HepG2 (cell line): Measurements from ENCODE around the gene HDHD3.

Source experiments
- EHMT2 ChIP-seq: fragments of 200-600 bp; sonication (generic); IDR thresholded peaks from 2 replicates; pipeline ENCODE4 v1.7.0; 2017; ENCODE audit warnings: antibody characterized with exemption, low read depth, low read length, borderline replicate concordance
- POLR2AphosphoS5 ChIP-seq: IDR thresholded peaks from 2 replicates; pipeline ENCODE4 v1.6.1; 2012; ENCODE audit warnings: low read depth, low read length
- TFDP1 ChIP-seq: IDR thresholded peaks from 2 replicates; pipeline ENCODE4 v1.6.1; 2016; ENCODE audit warnings: missing compliant biosample characterization, missing genetic modification reagents, borderline replicate concordance
- ZBTB7A ChIP-seq: sonication (generic); formaldehyde crosslinking; IDR thresholded peaks from 2 replicates; pipeline ENCODE4 v1.8.0; 2022; ENCODE audit warnings: mild to moderate bottlenecking, missing genetic modification reagents
- ZFX ChIP-seq: sonication (generic); formaldehyde crosslinking; IDR thresholded peaks from 2 replicates; pipeline ENCODE4 v1.4.0; 2020; ENCODE audit warnings: mild to moderate bottlenecking, low read depth, missing genetic modification reagents, moderate library complexity
- ZNF160 ChIP-seq: sonication (generic); formaldehyde crosslinking; IDR thresholded peaks from 2 replicates; pipeline ENCODE4 v1.8.0; 2022; ENCODE audit warnings: mild to moderate bottlenecking, inconsistent platforms, missing genetic modification reagents
- ZNF501 ChIP-seq: sonication (generic); formaldehyde crosslinking; IDR thresholded peaks from 2 replicates; pipeline ENCODE4 v1.5.1; 2020; ENCODE audit warnings: mild to moderate bottlenecking, moderate library complexity, missing genetic modification reagents
- ZSCAN9 ChIP-seq: IDR thresholded peaks from 2 replicates; pipeline ENCODE4 v1.6.1; 2016; ENCODE audit warnings: borderline replicate concordance
- TF ChIP-seq, protein P1 (sequence below): sonication (generic); formaldehyde crosslinking; IDR thresholded peaks from 2 replicates; pipeline ENCODE4 v1.4.0; 2020; ENCODE audit warnings: low read depth, mild to moderate bottlenecking, missing genetic modification reagents
- TF ChIP-seq, protein P2 (sequence below): sonication (generic); formaldehyde crosslinking; IDR thresholded peaks from 2 replicates; pipeline ENCODE4 v1.4.0; 2020; ENCODE audit warnings: missing genetic modification reagents
- TF ChIP-seq, protein P3 (sequence below): IDR thresholded peaks from 2 replicates; pipeline ENCODE4 v1.6.1; 2016; ENCODE audit warnings: low read depth

GRCh38 chr9:113349066-113349444 lies 27.7 kb downstream of the HDHD3 start:
- TF ChIP-seq, protein P1, sequence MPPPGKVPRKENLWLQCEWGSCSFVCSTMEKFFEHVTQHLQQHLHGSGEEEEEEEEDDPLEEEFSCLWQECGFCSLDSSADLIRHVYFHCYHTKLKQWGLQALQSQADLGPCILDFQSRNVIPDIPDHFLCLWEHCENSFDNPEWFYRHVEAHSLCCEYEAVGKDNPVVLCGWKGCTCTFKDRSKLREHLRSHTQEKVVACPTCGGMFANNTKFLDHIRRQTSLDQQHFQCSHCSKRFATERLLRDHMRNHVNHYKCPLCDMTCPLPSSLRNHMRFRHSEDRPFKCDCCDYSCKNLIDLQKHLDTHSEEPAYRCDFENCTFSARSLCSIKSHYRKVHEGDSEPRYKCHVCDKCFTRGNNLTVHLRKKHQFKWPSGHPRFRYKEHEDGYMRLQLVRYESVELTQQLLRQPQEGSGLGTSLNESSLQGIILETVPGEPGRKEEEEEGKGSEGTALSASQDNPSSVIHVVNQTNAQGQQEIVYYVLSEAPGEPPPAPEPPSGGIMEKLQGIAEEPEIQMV (CRISPR knock-in tag), result no peak
- no peak for TF ChIP-seq ZBTB7A (CRISPR knock-in tag)
- TF ChIP-seq ZSCAN9 (CRISPR knock-in tag), result no peak
- TF ChIP-seq EHMT2, result no peak
- no peak for TF ChIP-seq POLR2AphosphoS5
- no peak for TF ChIP-seq TFDP1 (CRISPR knock-in tag)
- TF ChIP-seq ZNF160, result no peak
- TF ChIP-seq ZFX, result no peak
- TF ChIP-seq, protein P2, sequence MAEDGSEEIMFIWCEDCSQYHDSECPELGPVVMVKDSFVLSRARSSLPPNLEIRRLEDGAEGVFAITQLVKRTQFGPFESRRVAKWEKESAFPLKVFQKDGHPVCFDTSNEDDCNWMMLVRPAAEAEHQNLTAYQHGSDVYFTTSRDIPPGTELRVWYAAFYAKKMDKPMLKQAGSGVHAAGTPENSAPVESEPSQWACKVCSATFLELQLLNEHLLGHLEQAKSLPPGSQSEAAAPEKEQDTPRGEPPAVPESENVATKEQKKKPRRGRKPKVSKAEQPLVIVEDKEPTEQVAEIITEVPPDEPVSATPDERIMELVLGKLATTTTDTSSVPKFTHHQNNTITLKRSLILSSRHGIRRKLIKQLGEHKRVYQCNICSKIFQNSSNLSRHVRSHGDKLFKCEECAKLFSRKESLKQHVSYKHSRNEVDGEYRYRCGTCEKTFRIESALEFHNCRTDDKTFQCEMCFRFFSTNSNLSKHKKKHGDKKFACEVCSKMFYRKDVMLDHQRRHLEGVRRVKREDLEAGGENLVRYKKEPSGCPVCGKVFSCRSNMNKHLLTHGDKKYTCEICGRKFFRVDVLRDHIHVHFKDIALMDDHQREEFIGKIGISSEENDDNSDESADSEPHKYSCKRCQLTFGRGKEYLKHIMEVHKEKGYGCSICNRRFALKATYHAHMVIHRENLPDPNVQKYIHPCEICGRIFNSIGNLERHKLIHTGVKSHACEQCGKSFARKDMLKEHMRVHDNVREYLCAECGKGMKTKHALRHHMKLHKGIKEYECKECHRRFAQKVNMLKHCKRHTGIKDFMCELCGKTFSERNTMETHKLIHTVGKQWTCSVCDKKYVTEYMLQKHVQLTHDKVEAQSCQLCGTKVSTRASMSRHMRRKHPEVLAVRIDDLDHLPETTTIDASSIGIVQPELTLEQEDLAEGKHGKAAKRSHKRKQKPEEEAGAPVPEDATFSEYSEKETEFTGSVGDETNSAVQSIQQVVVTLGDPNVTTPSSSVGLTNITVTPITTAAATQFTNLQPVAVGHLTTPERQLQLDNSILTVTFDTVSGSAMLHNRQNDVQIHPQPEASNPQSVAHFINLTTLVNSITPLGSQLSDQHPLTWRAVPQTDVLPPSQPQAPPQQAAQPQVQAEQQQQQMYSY, result no peak
- TF ChIP-seq, protein P3, sequence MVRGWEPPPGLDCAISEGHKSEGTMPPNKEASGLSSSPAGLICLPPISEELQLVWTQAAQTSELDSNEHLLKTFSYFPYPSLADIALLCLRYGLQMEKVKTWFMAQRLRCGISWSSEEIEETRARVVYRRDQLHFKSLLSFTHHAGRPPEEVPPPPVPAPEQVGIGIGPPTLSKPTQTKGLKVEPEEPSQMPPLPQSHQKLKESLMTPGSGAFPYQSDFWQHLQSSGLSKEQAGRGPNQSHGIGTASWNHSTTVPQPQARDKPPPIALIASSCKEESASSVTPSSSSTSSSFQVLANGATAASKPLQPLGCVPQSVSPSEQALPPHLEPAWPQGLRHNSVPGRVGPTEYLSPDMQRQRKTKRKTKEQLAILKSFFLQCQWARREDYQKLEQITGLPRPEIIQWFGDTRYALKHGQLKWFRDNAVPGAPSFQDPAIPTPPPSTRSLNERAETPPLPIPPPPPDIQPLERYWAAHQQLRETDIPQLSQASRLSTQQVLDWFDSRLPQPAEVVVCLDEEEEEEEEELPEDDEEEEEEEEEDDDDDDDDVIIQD, result no peak
- TF ChIP-seq ZNF501, result no peak
